Stimulated activated CD4-positive, alpha-beta T cell treated with anti-CD3 and anti-CD28 coated beads, Interleukin-12 subunit alpha, Interleukin-12 subunit beta, amount 100 ng/mL, for 24 hours (primary cell): ENCODE results near the gene AMY1C.
"Not testable (repeated sequence)": the region's sequence is repeated elsewhere in the genome, so short reads cannot be mapped to it uniquely, and the experiment has no call there.

Experiments used
- DNase-seq, 2 experiments: peaks; one replicate each; pipeline ENCODE4 v3.0.0-alpha.2; 2020; ENCODE audit warnings: low read depth in 2 of 2

Gene AMY1C

DNA sequence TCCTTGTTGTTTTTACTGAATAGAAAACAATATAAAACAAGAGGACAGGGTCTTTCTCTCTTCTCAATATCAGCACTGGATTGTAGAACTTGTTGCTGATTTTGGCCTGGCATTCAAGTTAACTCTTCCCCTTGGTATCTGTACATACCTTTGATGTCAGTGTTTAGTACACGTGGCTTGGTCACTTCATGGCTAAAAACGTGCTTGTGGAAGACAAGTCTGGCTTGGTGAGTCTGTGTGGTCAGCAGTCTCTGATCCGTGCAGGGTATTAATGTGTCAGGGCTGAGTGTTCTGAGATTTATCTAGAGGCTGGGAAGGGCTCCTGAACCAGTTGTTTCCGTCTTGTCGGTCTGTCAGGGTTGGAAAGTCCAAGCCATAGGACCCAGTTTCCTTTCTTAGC lies at the start of gene AMY1C:
Gene AMY1C, plus strand, starts transcription at position 301 of the 400 bp plus-strand sequence. CDS start 572 bp downstream, outside the sequence.
- not testable (repeated sequence) for DNase-seq

DNA sequence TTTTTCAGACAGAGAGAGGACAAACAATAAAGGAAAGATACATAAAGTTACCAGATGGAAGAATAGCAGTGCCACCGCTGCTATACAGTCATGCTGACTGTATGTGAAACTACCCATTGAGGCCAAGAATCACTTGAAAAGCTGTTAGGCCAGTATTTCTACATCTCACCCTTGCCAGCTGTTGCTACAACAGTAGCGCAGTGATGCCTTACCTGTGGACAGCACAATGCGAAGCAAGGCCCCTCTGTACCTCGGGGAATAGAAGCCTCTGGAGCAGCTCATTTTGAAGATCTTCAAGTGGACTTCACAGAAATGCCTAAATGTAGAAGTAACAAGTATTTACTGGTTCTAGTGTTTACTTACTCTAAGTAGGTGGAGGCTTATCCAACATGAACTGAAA lies 49.0 kb upstream of the AMY1C start:
- not testable (repeated sequence) for DNase-seq

DNA sequence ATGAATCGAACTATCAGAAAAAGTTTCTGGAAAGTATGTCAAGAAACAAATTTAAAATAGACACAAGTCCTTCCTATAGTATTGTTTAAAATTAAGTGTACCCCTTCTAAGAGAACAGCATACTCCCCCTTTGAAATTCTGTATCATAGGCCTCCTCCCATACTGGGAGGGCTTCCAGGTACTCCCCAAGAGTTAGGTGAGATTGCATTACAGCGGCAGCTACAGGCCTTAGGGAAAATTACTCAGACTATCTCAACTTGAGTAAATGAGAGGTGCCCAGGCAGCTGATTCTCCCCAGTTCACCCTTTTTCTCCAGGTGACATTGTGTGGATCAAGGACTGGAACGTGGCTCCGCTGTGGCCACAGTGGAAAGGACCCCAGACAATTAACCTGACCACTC lies 48.4 kb upstream of the AMY1C start:
- DNase-seq: not testable (repeated sequence)

DNA sequence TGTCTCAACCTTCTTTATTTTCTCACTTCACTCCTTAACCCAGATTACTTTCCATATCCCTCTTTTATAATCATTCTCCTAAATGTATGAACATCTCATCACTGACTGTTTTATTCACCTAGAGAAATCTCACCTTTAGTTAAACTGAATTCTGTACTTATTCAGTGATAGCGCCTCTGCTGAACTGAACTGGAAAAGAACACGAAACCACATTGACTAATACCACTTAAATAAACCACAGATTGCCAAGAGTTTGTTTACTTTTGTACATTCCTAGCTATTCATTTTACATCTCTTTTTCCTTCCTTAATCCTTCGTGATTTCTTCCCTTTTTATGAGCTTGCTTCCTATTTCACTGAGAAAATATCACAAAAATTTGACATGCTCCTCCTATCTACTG lies 42.0 kb upstream of the AMY1C start:
- not testable (repeated sequence) for DNase-seq

- DNase-seq: not testable (repeated sequence)
These were observed 39.3 kb upstream of the AMY1C start for GRCh38 chr1:103710381-103710780.

DNA sequence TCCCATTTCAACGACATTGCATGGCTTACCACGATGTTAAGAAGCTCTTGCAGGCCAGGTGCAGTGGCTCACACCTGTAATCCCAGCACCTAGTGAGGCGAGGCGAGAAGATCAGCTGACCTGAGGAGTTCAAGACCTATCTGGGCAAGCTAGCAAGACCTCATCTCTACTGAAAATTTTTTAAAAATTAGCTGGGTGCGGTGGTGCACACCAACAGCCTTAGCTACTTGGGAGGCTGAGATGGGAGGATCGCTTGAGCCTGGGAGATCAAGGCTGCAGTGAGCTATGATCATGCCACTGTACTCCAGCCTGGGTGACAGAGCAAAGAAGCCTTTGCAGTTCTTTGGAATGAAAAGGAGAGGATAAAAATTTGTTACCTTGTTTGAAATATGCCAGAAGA lies 32.3 kb upstream of the AMY1C start:
- DNase-seq: not testable (repeated sequence)

DNA sequence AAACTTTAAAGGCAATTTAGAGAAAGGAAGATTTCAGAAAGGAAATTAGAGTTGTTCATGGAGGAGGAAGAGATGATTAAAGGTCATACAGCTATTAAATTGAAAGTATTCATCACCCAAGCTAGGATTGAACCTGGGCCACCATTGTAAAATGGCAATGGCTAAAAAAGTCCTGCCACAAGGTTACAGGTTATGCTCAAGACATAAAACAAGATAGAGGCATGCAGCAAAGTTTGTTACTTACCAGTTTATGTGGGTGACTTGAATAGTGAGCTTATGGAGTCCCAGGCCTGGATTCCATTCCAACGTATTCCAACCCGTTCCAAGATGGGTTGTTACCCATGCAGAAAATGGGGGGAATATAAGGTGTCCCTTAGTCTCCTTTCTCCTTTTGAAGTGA lies 28.2 kb upstream of the AMY1C start:
- DNase-seq: not testable (repeated sequence)

DNA sequence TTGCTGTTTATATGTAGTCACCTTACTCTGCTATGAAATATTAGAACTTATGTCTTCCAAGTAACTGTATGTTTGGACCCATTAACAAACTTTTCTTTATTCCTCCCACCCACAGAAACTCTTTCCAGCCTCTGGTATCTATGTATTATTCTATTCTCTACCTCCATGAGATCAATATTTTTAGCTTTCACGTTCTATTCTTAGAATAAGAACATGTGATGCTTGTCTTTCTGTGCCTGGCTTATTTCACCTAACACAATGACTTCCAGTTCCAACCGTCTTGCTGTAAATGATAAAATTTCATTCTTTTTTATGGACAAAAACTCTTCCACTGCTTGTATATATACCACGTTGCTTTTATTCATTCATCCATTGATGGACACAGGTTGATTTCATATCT lies 14.4 kb upstream of the AMY1C start:
- not testable (repeated sequence) for DNase-seq

DNA sequence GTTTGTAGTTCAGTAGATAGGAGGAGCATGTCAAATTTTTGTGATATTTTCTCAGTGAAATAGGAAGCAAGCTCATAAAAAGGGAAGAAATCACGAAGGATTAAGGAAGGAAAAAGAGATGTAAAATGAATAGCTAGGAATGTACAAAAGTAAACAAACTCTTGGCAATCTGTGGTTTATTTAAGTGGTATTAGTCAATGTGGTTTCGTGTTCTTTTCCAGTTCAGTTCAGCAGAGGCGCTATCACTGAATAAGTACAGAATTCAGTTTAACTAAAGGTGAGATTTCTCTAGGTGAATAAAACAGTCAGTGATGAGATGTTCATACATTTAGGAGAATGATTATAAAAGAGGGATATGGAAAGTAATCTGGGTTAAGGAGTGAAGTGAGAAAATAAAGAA lies 11.7 kb upstream of the AMY1C start:
- DNase-seq: not testable (repeated sequence)

GRCh38 chr1:103744449-103744848 lies 5.2 kb upstream of the AMY1C start:
- not testable (repeated sequence) for DNase-seq

DNA sequence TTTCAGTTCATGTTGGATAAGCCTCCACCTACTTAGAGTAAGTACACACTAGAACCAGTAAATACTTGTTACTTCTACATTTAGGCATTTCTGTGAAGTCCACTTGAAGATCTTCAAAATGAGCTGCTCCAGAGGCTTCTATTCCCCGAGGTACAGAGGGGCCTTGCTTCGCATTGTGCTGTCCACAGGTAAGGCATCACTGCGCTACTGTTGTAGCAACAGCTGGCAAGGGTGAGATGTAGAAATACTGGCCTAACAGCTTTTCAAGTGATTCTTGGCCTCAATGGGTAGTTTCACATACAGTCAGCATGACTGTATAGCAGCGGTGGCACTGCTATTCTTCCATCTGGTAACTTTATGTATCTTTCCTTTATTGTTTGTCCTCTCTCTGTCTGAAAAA lies 4.7 kb upstream of the AMY1C start:
- DNase-seq: not testable (repeated sequence)

DNA sequence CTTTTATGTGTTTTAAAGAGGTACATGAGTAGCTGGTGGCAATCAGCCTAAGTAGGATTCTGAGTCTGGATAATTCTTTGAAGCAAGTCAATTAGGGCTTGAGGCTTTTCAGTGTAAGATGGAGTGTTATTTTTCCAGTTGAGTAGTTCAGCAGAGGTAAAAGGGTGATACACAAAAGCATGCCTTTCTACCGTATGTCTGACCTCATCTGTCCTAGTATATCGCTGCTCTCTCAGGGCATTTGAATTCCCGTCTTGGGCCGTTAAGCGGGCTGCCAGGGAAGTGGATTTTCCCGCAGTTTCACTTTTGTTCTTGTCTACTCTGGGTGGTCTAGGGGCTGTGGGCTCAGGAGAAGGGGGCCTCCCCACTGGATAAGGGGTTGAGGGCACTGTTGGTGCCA lies 1.4 kb upstream of the AMY1C start:
- DNase-seq: not testable (repeated sequence)

- no peak for DNase-seq
These were observed 12.2 kb downstream of the AMY1C start for GRCh38 chr1:103761896-103762295.

DNA sequence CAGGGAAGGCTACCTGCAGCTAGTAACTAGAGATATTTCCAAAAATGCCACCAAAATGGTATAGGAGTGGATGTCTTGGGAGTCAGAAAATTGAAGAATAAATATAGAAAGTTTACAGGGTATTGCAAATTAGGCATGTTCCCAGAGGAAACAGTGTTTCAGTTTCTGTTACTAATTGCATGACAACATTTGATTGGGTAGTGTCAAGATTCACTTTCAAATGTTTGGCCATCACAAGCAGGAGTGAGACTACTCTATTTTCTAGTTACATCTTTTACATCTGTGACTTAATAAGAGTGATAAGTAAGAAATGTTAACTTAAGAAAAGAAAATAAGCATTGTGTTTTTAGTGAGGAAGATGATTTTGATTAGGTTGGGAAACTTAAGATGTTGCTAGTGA lies 30.2 kb downstream of the AMY1C start:
- DNase-seq: no peak

GRCh38 chr1:103783944-103784377 lies 34.3 kb downstream of the AMY1C start:
- no peak for DNase-seq

GRCh38 chr1:103788377-103788776 lies 38.7 kb downstream of the AMY1C start:
- no peak for DNase-seq

GRCh38 chr1:103790172-103790571 lies 40.5 kb downstream of the AMY1C start:
- DNase-seq: no peak
